H1 (cell line): ENCODE results near the gene VASH1. TPM values are rescaled to one million over a fixed set of nuclear protein-coding genes. Genes with fewer than 3 reads are reported as not detected.

Experiments used
- ATF2 ChIP-seq: IDR thresholded peaks from 2 replicates; pipeline ENCODE4 v1.6.1; 2012; ENCODE audit warnings: low read length, inconsistent platforms
- polyA plus RNA-seq, 7 experiments: library from polyadenylated mRNA; depleted of rRNA in 3 of 7; stranded (reverse) in 5 of 7; unstranded in 2 of 7; fragments of >200 nt in 5 of 7; fragments of 200-250 nt in 2 of 7; gene quantifications; 1 replicate in 5 of 7; 2 replicates in 1 of 7; 4 replicates in 1 of 7; pipeline versions ENCODE4 v1.2.1 to v1.2.3, GENCODE V29; 2011 to 2013; ENCODE audit warnings: missing spikeins in 2 of 7, mixed read lengths in 2 of 7
- total RNA-seq: library from RNA; stranded (reverse); fragmentation: NEBNext Ultra II Directional; extraction: Animal tissue kit (Norgen Biotek cat#: 25700); gene quantifications from 2 replicates; pipeline ENCODE4 v1.2.1, GENCODE V29; 2021

Gene VASH1
- total and polyA plus RNA-seq, 2 of the 8 experiments (the other 6 are each of a cell fraction or from before 2014, with no cell fraction given) = 3.1 to 6.4 TPM

- TF ChIP-seq ATF2 = no peak
These were observed 1.3 kb downstream of the VASH1 start (continued) for GRCh38 chr14:76762411-76763095.
